ENCODE data around the gene PTCD2.

Gene PTCD2

GRCh38 chr5:72412283-72413055 is 92.3 kb downstream of the PTCD2 start:
- Histone ChIP-seq H3K27me3 (ENCODE audit: control insufficient read depth, insufficient read depth, low read length) (no peaks in the 10 kb centered on the region), H3K79me2 (no peaks in the 10 kb centered on the region), H3K4me3 (ENCODE audit: low read depth, low read length) (no peak overlapping the region), H3K36me3 (ENCODE audit: control insufficient read depth, insufficient read depth, low read length) (no peaks in the 10 kb centered on the region), H3K9ac (no peak overlapping the region), H2AFZ (no peak overlapping the region), H3K4me2 (ENCODE audit: low read length) (no peak overlapping the region), H3K4me1 (no peaks in the 10 kb centered on the region), H3K9me3 (ENCODE audit: control insufficient read depth, low read length) (no peaks in the 10 kb centered on the region), H3K27ac (no peak overlapping the region)
- no peak for TF ChIP-seq CTCF (IDR thresholded peaks at IDR 0.05)

GRCh38 chr5:72415616-72416325 is 95.6 kb downstream of the PTCD2 start:
- Histone ChIP-seq H3K36me3 (ENCODE audit: control insufficient read depth, insufficient read depth, low read length) (no peaks in the 10 kb centered on the region), H2AFZ (no peak overlapping the region), H3K4me2 (ENCODE audit: low read length) (no peak overlapping the region), H3K4me3 (ENCODE audit: low read depth, low read length) (no peak overlapping the region), H3K27ac (no peak overlapping the region), H3K4me1 (no peaks in the 10 kb centered on the region), H3K9ac (no peak overlapping the region), H3K27me3 (ENCODE audit: control insufficient read depth, insufficient read depth, low read length) (no peaks in the 10 kb centered on the region), H3K9me3 (ENCODE audit: control insufficient read depth, low read length) (no peaks in the 10 kb centered on the region), H3K79me2 (no peaks in the 10 kb centered on the region)
- TF ChIP-seq CTCF (IDR thresholded peaks at IDR 0.05) = no peak

- Histone ChIP-seq H3K27ac (no peak overlapping the region), H3K9me3 (ENCODE audit: control insufficient read depth, low read length) (no peaks in the 10 kb centered on the region), H3K27me3 (ENCODE audit: control insufficient read depth, insufficient read depth, low read length) (no peaks in the 10 kb centered on the region), H3K4me2 (ENCODE audit: low read length) (no peak overlapping the region), H3K4me1 (no peaks in the 10 kb centered on the region), H3K9ac (no peak overlapping the region), H3K79me2 (no peaks in the 10 kb centered on the region), H3K4me3 (ENCODE audit: low read depth, low read length) (no peak overlapping the region), H2AFZ (no peak overlapping the region), H3K36me3 (ENCODE audit: control insufficient read depth, insufficient read depth, low read length) (no peaks in the 10 kb centered on the region)
- TF ChIP-seq CTCF (IDR thresholded peaks at IDR 0.05) = no peak
Measured at GRCh38 chr5:72417333-72418062, 97.3 kb downstream of the PTCD2 start.
